Nephron (organoid): ENCODE measurements around the gene DDA1.
A peak's percentile ranks its signal among the peaks of the same experiment; 100 is the strongest.

Source experiments
- H3K27ac Mint-ChIP-seq, 3 experiments: 2 replicates each; pipeline ENCODE4 v1.8.0; 2020; ENCODE audit warnings: mixed read lengths in 3 of 3, mild to moderate bottlenecking in 2 of 3, moderate library complexity in 1 of 3
- H3K27me3 Mint-ChIP-seq: 2 replicates; pipeline ENCODE4 v1.8.0; 2021; ENCODE audit warnings: low read depth, mild to moderate bottlenecking, moderate library complexity, mixed read lengths
- H3K36me3 Mint-ChIP-seq: 2 replicates; pipeline ENCODE4 v1.8.0; 2020; ENCODE audit warnings: low read depth, mixed read lengths
- H3K4me1 Mint-ChIP-seq: 2 replicates; pipeline ENCODE4 v1.8.0; 2020; ENCODE audit warnings: mixed read lengths
- H3K4me3 Mint-ChIP-seq, 3 experiments: 2 replicates each; pipeline ENCODE4 v1.8.0; 2020; ENCODE audit warnings: mild to moderate bottlenecking in 3 of 3, mixed read lengths in 3 of 3, moderate library complexity in 2 of 3
- H3K9me3 Mint-ChIP-seq: 2 replicates; pipeline ENCODE4 v1.8.0; 2020; ENCODE audit warnings: mixed read lengths
- TF ChIP-seq, protein P1 (sequence below), 3 experiments: fragments of 200-600 bp; sonication (generic); IDR thresholded peaks; one replicate each; pipeline ENCODE4 v1.5.0; 2021; ENCODE audit warnings: antibody characterized with exemption in 3 of 3; ENCODE audit not compliant: unreplicated experiment in 3 of 3

Gene DDA1

DNA sequence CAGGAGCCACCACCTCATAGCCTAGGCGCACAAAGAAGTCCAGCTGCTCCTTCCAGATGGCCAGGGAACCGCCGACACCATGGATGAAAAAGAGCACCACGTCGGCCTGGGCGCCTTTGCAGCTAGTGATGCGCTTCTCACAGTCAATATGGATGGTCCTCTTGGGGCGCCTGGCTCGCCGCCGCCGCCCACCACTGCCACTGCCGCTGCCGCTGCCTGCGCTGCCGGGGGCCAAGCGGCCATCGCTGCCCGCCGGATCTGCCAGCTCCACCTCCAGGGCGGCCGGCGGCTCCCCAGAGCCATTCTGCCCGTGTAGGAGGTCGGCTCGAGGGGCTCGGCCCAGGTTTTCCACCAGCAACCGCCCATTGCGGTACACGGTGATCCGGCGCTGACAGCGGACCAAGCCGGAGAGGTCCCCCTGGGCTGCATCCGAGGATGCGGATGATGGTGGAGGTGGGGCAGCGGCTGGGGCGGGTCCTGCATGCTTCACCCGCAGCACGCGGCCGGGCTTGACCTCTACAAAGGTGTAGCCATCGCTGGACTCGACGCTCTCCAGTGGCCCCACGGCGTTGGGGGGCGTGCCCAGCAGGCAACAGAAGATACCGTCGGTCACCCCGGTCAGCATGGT is 8.3 kb upstream of the DDA1 start:
- H3K27me3 Mint-ChIP-seq: no peaks in the 10 kb centered on the region
- peaks cover 32% of the 10 kb centered on the region for H3K4me1 Mint-ChIP-seq
- TF ChIP-seq, protein P1, sequence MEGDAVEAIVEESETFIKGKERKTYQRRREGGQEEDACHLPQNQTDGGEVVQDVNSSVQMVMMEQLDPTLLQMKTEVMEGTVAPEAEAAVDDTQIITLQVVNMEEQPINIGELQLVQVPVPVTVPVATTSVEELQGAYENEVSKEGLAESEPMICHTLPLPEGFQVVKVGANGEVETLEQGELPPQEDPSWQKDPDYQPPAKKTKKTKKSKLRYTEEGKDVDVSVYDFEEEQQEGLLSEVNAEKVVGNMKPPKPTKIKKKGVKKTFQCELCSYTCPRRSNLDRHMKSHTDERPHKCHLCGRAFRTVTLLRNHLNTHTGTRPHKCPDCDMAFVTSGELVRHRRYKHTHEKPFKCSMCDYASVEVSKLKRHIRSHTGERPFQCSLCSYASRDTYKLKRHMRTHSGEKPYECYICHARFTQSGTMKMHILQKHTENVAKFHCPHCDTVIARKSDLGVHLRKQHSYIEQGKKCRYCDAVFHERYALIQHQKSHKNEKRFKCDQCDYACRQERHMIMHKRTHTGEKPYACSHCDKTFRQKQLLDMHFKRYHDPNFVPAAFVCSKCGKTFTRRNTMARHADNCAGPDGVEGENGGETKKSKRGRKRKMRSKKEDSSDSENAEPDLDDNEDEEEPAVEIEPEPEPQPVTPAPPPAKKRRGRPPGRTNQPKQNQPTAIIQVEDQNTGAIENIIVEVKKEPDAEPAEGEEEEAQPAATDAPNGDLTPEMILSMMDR (IDR thresholded peaks at IDR 0.05; ENCODE audit: unreplicated experiment in 3 of 3): no peak
- no peaks in the 10 kb centered on the region for H3K9me3 Mint-ChIP-seq
- H3K36me3 Mint-ChIP-seq: peaks cover 22% of the 10 kb centered on the region
- peak overlapping the region; percentile 77 to 83 (median 80) for H3K4me3 Mint-ChIP-seq
- H3K27ac Mint-ChIP-seq: no peak overlapping the region

DNA sequence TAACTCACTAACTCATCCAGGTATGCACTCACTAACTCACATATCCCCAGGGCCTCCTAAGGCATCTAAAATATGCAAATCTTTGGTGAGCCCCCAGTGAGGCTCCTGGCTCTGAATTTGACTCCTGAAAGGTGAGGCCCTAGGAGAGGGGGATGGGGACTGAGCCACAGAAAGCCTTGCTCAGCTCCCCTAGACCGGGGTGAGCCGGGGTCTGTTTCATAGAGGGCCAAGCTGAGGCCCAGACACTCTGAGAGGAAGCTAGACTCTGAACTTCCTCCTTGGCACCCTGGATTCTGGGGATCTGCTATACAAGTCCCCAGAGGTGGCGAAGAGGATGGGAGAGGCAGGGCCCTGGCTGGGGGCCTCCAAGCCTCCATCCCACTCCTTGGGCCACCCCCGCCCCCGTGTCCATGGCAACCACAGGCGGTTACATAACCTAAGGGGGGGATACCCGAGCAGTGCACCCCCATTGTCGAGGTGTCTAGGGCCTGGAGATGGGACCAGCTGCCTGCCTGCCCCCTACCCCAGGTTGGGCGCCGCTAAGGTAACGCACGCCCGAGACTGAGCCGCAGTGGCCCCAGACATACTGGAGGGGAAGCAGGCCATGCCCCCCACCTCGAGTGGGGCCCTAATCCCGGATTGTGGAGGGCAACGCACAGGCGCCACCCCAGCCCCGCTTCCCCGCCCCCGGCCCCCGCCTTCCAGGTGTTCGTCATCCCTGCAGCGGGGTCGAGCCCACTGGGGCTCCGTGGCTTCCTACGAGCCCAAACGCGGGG is 6.8 kb upstream of the DDA1 start:
- TF ChIP-seq, protein P1 (IDR thresholded peaks at IDR 0.05; ENCODE audit: unreplicated experiment in 3 of 3): no peak
- Mint-ChIP-seq H3K9me3 (no peaks in the 10 kb centered on the region), H3K27me3 (no peaks in the 10 kb centered on the region), H3K27ac (no peak overlapping the region), H3K4me3 (peak overlapping the region; percentile 80 to 94 (median 87)), H3K36me3 (peaks cover 15% of the 10 kb centered on the region), H3K4me1 (peaks cover 39% of the 10 kb centered on the region)

DNA sequence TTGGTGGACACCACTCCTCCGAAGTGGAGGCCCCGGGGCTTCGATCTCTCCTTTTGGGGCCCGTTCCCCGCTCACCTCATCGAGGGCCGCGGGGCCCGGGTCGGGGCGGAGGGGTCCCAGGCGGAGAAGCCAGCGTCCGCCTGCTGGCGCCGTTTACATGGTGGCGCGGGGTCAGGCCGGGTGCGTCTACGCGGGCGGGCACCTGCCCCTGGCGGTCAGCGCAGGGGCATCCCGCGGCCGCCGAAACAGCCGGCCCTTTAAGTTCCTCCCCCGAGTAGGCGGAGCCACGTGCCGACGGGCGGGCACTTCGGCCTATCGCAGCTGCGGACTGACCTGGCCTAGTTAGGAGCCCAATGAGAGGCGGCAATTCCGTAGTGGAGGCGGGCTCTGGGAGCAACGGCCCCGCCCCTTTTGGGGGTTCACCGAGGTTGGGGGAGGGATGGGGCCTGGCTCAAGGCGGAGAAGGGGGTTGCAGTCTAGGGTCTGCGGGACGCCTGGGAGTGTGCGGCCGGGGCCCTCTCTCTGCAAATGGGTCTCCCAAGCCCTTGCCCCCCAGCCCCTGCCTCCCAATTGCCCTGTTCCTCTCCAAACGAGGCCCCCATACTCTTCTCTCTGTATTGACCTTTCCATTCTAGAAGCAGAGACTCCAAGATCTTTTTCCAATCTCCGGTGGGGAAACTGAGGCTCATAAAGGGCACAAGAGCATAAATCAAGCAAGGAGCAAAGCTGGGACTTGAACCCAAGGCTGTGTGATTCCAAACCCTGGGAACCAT is 6.0 kb upstream of the DDA1 start, which contains the start of gene ABHD8:
Gene ABHD8, minus strand, starts transcription at position 259 of the 773 bp plus-strand sequence. CDS start 1,809 bp downstream, outside the sequence.
- H3K9me3 Mint-ChIP-seq: no peaks in the 10 kb centered on the region
- TF ChIP-seq, protein P1 (IDR thresholded peaks at IDR 0.05; ENCODE audit: unreplicated experiment in 3 of 3): peak; percentile 73 to 78 (median 74)
- peak within 1 kb of the TSS; percentile 80 to 95 (median 94) for H3K4me3 Mint-ChIP-seq
- peak within 1 kb of the TSS; percentile 79 to 91 (median 86) for H3K27ac Mint-ChIP-seq
- H3K27me3 Mint-ChIP-seq: no peaks in the 10 kb centered on the region
- H3K36me3 Mint-ChIP-seq: peaks cover 11% of the 10 kb centered on the region
- H3K4me1 Mint-ChIP-seq: peaks cover 44% of the 10 kb centered on the region

DNA sequence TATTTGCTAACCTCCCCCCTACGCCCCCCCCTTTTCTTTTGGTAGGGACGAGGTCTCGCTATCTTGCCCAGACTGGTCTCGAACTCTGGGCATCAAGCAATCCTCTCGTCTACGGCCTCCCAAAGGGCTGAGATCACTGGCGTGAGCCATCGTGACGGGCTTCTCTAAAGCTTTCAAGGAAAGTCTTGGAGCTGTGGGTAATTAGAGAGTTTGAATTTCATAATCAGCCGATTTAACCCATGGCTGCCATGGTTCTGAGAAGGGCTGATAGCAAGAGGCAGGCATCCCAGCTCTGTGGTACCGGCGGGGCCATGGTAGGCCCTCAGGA is 5.5 kb upstream of the DDA1 start:
- TF ChIP-seq, protein P1 (IDR thresholded peaks at IDR 0.05; ENCODE audit: unreplicated experiment in 3 of 3): no peak
- Mint-ChIP-seq H3K36me3 (peaks cover 7% of the 10 kb centered on the region), H3K27ac (peak overlapping the region; percentile 79 to 91 (median 86)), H3K27me3 (no peaks in the 10 kb centered on the region), H3K9me3 (no peaks in the 10 kb centered on the region), H3K4me3 (peak overlapping the region; percentile 80 to 94 (median 87)), H3K4me1 (peaks cover 44% of the 10 kb centered on the region)

DNA sequence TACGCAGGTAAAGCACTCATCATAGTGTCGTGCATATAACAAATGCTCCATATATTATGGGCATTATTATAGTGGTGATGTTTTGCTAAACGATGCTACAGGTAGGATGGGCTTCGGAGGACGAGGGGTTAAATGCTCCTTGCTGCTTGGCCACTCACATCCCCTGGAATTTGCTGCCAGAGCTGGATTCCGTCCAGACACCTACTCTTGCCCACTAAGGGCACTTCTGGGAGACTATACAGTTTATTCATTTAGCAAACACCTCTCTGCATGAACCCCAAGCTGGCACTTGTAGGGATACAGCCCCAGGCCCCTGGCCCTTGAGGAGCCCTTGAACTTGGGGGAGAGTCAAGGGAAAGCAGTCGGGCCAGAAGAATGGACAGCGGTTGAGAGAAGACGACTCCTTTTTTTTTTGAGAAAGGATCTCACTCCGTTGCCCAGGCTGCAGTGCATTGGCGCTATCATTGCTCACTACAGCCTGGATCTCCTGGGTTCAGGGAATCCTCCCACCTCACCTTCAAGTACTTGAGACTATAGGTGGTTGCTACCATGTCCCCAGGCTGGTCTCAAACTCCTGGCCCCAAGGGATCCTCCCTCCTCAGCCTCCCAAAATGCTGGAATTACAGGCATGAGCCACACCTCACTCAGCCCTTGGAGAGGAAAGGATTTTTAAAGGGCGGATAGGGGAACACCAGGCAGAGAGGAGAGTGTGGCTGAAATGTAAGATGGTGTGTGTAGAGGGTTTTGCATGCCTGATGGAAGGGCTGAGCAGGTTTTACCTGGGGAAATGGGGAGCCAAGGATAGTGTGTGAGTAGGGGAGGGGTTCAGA is 4.8 kb upstream of the DDA1 start:
- TF ChIP-seq, protein P1 (IDR thresholded peaks at IDR 0.05; ENCODE audit: unreplicated experiment in 3 of 3): no peak
- Mint-ChIP-seq H3K9me3 (no peaks in the 10 kb centered on the region), H3K36me3 (peaks cover 5% of the 10 kb centered on the region), H3K4me3 (peak overlapping the region; percentile 90 to 95 (median 94)), H3K27me3 (no peaks in the 10 kb centered on the region), H3K27ac (peak overlapping the region; percentile 80 to 93 (median 86)), H3K4me1 (peaks cover 51% of the 10 kb centered on the region)
